ENCODE results near the gene FBXL16. TPM values are rescaled to one million over a fixed set of nuclear protein-coding genes. Genes with fewer than 3 reads are reported as not detected.

Gene FBXL16
- total and polyA plus RNA-seq, 2 experiments from 2014 or later, result 0.07 to 0.28 TPM

GRCh38 chr16:672851-673250 lies 32.8 kb downstream of the FBXL16 start:
- H4K20me1 ChIP-seq (ENCODE audit: insufficient read depth, poor library complexity, severe bottlenecking), result no peaks in the 10 kb centered on the region
- 94% methylated on average over 21 of the region's 21 CpGs for WGBS (ENCODE audit: low lambda C conversion rate, missing lambda C conversion rate)

GRCh38 chr16:672371-672770 lies 33.2 kb downstream of the FBXL16 start:
- H3K79me2 ChIP-seq, result peaks cover 23% of the 10 kb centered on the region
- H4K20me1 ChIP-seq (ENCODE audit: insufficient read depth, poor library complexity, severe bottlenecking), result no peaks in the 10 kb centered on the region
- WGBS (ENCODE audit: low lambda C conversion rate, missing lambda C conversion rate), result 97% methylated on average over 19 of the region's 19 CpGs
- H2AFZ ChIP-seq, result no peak overlapping the region
- H3K27me3 ChIP-seq, result no peaks in the 10 kb centered on the region
- no peak overlapping the region for H3K27ac ChIP-seq
- no peak overlapping the region for H3K4me3 ChIP-seq
- no peak overlapping the region for H3K4me2 ChIP-seq
- peaks cover 18% of the 10 kb centered on the region for H3K4me1 ChIP-seq (ENCODE audit: insufficient read depth)
- H3K9me3 ChIP-seq (ENCODE audit: low read depth), result no peaks in the 10 kb centered on the region
- no peaks in the 10 kb centered on the region for H3K36me3 ChIP-seq (replicated peaks; ENCODE audit: insufficient read depth, low read depth)
- TF ChIP-seq EZH2 (IDR thresholded peaks at IDR 0.05; ENCODE audit: borderline replicate concordance), result no peak
- TF ChIP-seq EZH2phosphoT487 (IDR thresholded peaks at IDR 0.05; ENCODE audit: low read depth, severe bottlenecking, unreplicated experiment), result no peak
- no peak for TF ChIP-seq CTCF (IDR thresholded peaks at IDR 0.05; ENCODE audit: poor library complexity)
- no peaks in the 10 kb centered on the region for H3K9me2 ChIP-seq (replicated peaks; ENCODE audit: insufficient read depth)
- no peak for DNase-seq (ENCODE audit: low spot score)

More at GRCh38 chr16:672851-673250, 32.8 kb downstream of the FBXL16 start:
- Histone ChIP-seq H3K79me2 (peaks cover 23% of the 10 kb centered on the region), H3K36me3 (replicated peaks; ENCODE audit: insufficient read depth, low read depth) (no peaks in the 10 kb centered on the region), H3K9me3 (ENCODE audit: low read depth) (no peaks in the 10 kb centered on the region), H3K4me1 (ENCODE audit: insufficient read depth) (peaks cover 14% of the 10 kb centered on the region), H3K4me2 (no peak overlapping the region), H3K9me2 (replicated peaks; ENCODE audit: insufficient read depth) (no peaks in the 10 kb centered on the region), H3K27ac (no peak overlapping the region), H3K27me3 (no peaks in the 10 kb centered on the region), H2AFZ (no peak overlapping the region), H3K4me3 (no peak overlapping the region)
- no peak for TF ChIP-seq EZH2phosphoT487 (IDR thresholded peaks at IDR 0.05; ENCODE audit: low read depth, severe bottlenecking, unreplicated experiment)
- no peak for TF ChIP-seq EZH2 (IDR thresholded peaks at IDR 0.05; ENCODE audit: borderline replicate concordance)
- no peak for DNase-seq (ENCODE audit: low spot score)

- Histone ChIP-seq H3K4me1 (ENCODE audit: insufficient read depth) (peaks cover 18% of the 10 kb centered on the region), H3K4me3 (no peak overlapping the region), H3K36me3 (replicated peaks; ENCODE audit: insufficient read depth, low read depth) (no peaks in the 10 kb centered on the region), H3K9me3 (ENCODE audit: low read depth) (no peaks in the 10 kb centered on the region), H3K27me3 (no peaks in the 10 kb centered on the region), H3K79me2 (peaks cover 23% of the 10 kb centered on the region), H4K20me1 (ENCODE audit: insufficient read depth, poor library complexity, severe bottlenecking) (no peaks in the 10 kb centered on the region), H2AFZ (no peak overlapping the region), H3K9me2 (replicated peaks; ENCODE audit: insufficient read depth) (no peaks in the 10 kb centered on the region), H3K4me2 (no peak overlapping the region), H3K27ac (no peak overlapping the region)
- no peak for TF ChIP-seq CTCF (IDR thresholded peaks at IDR 0.05; ENCODE audit: poor library complexity)
- no peak for TF ChIP-seq EZH2phosphoT487 (IDR thresholded peaks at IDR 0.05; ENCODE audit: low read depth, severe bottlenecking, unreplicated experiment)
- no peak for TF ChIP-seq EZH2 (IDR thresholded peaks at IDR 0.05; ENCODE audit: borderline replicate concordance)
- no peak for DNase-seq (ENCODE audit: low spot score)
- 96% methylated on average over 25 of the region's 40 CpGs for WGBS (ENCODE audit: low lambda C conversion rate, missing lambda C conversion rate)
These were observed 34.1 kb downstream of the FBXL16 start for GRCh38 chr16:671353-672131.
